ENCODE data around the gene TEPSIN. TPM values are rescaled to one million over a fixed set of nuclear protein-coding genes. Genes with fewer than 3 reads are reported as not detected.

The TEPSIN gene
- total RNA-seq, 4 donors from 2014 or later: 38.0 to 156 (median 79.4) TPM

DNA sequence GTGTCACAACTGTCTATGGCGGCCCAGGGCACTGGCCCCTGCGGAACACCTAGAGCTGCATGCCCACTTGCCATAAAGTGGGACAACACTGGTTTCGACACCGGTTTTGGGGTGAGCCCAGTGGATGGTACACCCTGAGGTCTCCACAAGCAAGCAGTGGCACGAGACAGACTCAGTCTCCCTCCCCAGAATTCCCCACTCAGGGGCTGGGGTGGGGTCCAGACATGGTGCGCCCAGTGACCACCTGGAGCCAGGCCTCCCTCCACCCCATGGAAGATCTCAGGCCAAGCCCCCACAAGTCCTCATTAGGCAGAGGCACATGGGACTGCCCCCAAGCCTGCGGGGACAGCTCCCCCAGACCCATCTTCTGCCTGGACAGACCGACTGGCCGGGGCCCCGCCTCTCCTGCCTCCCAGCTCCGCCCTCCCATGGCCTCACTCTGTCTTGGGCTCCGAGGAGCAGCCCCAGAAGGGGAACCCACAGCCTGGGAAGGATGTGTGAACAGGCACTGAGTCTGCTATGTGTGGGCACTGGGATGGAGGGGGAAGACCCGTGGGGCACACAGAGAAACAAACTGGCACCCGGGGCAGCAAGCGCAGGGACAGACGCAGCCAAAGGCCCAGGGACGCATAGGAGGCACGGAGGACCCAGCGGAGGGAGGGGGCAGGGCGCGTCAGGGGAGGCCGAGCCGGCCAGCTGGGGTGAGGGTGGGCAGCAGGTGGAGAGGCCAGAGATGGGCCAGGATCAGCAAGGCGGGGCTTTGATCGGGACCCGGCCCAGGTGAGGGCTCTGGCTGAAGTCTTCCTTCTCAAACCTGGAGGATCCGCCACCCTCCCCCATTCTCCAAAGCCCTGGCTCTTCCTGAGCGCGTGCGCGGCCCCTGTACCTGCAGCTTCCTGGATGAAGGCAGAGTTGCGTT lies 2.8 kb downstream of the TEPSIN start:
- no peak for DNase-seq
- no peaks in the 10 kb centered on the region for H3K27me3 ChIP-seq
- H3K27ac ChIP-seq: no peak overlapping the region
- H3K4me1 ChIP-seq: peaks cover 0 to 35% (median 20%) of the 10 kb centered on the region in 4 donors
- no peak overlapping the region for H3K4me3 ChIP-seq
- no peaks in the 10 kb centered on the region for H3K9me3 ChIP-seq
- H3K36me3 ChIP-seq: peaks cover 0 to 35% (median 0%) of the 10 kb centered on the region in 3 donors
- TF ChIP-seq, protein P1, sequence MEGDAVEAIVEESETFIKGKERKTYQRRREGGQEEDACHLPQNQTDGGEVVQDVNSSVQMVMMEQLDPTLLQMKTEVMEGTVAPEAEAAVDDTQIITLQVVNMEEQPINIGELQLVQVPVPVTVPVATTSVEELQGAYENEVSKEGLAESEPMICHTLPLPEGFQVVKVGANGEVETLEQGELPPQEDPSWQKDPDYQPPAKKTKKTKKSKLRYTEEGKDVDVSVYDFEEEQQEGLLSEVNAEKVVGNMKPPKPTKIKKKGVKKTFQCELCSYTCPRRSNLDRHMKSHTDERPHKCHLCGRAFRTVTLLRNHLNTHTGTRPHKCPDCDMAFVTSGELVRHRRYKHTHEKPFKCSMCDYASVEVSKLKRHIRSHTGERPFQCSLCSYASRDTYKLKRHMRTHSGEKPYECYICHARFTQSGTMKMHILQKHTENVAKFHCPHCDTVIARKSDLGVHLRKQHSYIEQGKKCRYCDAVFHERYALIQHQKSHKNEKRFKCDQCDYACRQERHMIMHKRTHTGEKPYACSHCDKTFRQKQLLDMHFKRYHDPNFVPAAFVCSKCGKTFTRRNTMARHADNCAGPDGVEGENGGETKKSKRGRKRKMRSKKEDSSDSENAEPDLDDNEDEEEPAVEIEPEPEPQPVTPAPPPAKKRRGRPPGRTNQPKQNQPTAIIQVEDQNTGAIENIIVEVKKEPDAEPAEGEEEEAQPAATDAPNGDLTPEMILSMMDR (IDR thresholded peaks at IDR 0.05): no peak
- no peak for TF ChIP-seq POLR2A (IDR thresholded peaks at IDR 0.05)

DNA sequence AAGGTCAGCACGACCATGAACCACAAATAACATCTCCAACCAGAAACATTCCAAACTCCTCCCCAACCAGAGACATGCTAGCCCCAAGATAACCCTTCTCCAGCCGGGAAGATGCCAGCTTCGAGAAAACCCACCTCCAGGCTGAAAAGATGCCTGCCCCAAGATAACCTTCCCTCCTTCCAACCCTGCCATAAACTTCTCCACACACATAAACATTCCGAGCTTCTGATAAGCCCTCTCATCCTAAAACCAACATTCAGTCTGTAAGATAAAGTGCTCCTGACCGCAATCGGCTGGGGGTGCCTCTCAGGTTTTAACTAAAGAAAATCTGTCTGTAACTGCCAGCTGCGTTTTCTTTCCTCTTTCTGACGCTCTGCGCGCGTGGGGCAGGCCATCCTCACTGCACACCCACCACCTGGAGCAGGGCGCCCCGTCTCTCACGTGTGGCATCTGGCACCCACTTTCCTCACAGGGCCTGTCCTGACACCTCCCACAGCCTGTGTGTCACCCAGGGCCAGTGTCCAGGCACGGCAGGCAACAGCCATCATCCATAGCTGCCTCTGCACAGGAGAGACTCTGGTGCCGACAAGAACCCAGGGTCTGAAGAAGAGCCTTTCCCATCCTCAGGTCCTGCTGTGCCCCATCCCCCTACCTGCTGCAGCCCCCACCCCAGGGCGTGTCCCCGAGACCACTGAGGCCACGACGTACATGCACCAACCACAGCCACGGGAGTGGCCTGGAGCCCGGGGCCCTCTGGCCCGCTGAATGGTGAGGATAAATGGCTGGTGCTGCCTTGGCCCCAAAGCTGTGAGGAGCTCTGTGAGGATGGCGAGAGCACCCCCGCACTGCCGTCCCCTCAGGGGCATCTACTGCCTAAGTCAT lies 3.7 kb downstream of the TEPSIN start:
- H3K4me1 ChIP-seq: peaks cover 0 to 27% (median 19%) of the 10 kb centered on the region in 4 donors
- TF ChIP-seq POLR2A (IDR thresholded peaks at IDR 0.05): no peak
- TF ChIP-seq, protein P1 (IDR thresholded peaks at IDR 0.05): no peak
- H3K27me3 ChIP-seq: no peaks in the 10 kb centered on the region
- H3K36me3 ChIP-seq: peaks cover 0 to 44% (median 0%) of the 10 kb centered on the region in 3 donors
- H3K9me3 ChIP-seq: no peaks in the 10 kb centered on the region
- H3K4me3 ChIP-seq: no peak overlapping the region
- DNase-seq: no peak
- H3K27ac ChIP-seq: no peak overlapping the region

DNA sequence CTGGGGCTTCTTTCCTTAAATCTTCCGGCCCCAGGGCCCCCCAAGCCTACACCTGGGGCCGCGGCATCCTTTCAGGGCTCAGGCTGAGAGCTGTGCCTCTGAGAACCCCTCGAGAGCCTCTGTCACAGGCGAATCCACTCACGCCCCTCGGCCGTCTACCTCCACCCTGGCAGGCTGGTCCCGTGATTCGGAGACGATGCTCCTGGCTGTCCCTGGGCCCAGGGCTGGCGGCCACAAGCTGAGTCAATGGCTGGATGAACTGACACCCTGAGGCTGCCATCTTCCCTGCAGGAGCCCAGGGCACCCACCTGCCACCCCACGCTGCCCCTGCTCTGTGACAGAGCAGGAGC lies 4.4 kb downstream of the TEPSIN start:
- Histone ChIP-seq H3K36me3 (peaks cover 0 to 51% (median 0%) of the 10 kb centered on the region in 3 donors), H3K27me3 (no peaks in the 10 kb centered on the region), H3K4me1 (peaks cover 0 to 22% (median 15%) of the 10 kb centered on the region in 4 donors), H3K27ac (no peak overlapping the region), H3K9me3 (no peaks in the 10 kb centered on the region), H3K4me3 (no peak overlapping the region)
- no peak for DNase-seq
- no peak for TF ChIP-seq POLR2A (IDR thresholded peaks at IDR 0.05)
- TF ChIP-seq, protein P1 (IDR thresholded peaks at IDR 0.05): no peak

DNA sequence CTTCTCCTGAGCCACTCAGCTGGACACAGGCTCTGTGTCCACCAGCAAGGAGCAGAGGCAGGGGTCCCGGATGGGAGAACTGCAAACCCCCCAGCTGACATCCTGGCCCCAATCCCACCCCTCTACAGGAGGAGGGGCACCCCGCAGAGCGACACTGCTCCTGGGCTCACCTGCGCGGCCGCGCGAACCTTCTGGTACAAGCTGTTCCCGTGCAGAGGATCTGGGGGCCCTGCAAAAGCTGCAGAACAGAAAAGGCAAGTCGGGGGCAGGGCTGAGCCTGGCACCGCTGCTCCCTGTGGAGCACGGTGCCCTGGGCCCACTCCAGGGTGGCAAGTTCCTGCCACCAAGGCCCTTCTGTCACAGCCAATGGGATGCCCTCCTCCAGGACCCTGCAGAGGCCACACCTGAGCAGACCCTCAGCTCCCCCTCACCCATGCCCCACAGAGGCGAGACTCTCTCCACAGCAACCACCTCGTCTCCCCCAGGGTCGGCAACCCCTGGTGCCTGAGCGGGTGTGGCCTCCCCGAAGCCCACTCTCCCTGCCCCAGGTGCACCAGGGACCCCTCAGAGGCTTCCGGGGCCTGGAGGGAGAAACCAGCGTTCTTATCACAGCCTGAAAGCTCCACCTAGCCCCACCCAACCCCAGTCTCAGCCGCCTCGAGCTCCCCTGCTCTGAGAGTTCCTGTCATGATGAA lies 4.9 kb downstream of the TEPSIN start:
- no peaks in the 10 kb centered on the region for H3K27me3 ChIP-seq
- H3K9me3 ChIP-seq: no peaks in the 10 kb centered on the region
- TF ChIP-seq, protein P1 (IDR thresholded peaks at IDR 0.05): no peak
- no peak for TF ChIP-seq POLR2A (IDR thresholded peaks at IDR 0.05)
- peaks cover 0 to 24% (median 15%) of the 10 kb centered on the region in 4 donors for H3K4me1 ChIP-seq
- no peak overlapping the region for H3K4me3 ChIP-seq
- peaks cover 0 to 51% (median 0%) of the 10 kb centered on the region in 3 donors for H3K36me3 ChIP-seq
- DNase-seq: no peak
- no peak overlapping the region for H3K27ac ChIP-seq

DNA sequence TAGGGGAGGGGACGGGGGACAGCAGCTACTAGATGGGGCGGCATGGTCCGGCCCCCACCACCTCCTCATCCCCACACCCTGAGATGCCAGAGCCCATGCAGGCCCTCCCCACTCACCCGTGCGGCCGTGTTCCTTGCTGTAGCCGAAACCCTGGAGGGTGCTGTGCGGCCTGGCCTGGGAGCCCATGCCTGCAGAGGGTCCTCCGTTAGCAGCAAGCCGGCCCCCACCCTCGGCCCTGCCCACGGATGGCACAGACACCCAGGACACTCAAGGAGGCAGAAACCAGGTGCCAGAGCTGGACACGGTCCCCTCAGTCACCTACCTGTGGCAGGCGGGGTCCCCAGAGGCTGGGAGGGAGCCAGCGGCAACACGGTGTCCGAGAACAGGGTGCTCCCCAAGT lies 5.5 kb downstream of the TEPSIN start:
- no peak overlapping the region for H3K4me3 ChIP-seq
- H3K27ac ChIP-seq: no peak overlapping the region
- H3K36me3 ChIP-seq: peaks cover 0 to 51% (median 0%) of the 10 kb centered on the region in 3 donors
- no peaks in the 10 kb centered on the region for H3K9me3 ChIP-seq
- no peak for DNase-seq
- TF ChIP-seq, protein P1 (IDR thresholded peaks at IDR 0.05): no peak
- no peak for TF ChIP-seq POLR2A (IDR thresholded peaks at IDR 0.05)
- no peaks in the 10 kb centered on the region for H3K27me3 ChIP-seq
- peaks cover 0 to 27% (median 15%) of the 10 kb centered on the region in 4 donors for H3K4me1 ChIP-seq

Data from Peyer's patch (tissue), 4 donors.